Mononuclear cell (primary cell): ENCODE results near the gene RPL27. TPM values are rescaled to one million over a fixed set of nuclear protein-coding genes. Genes with fewer than 3 reads are reported as not detected.

ENCODE experiments used
- H3K27me3 ChIP-seq: 2 replicates; pipeline ENCODE4 v1.6.0; 2011; ENCODE audit warnings: low read length, control low read depth; ENCODE audit not compliant: insufficient read depth
- H3K4me1 ChIP-seq: 2 replicates; pipeline ENCODE4 v1.5.1; 2011; ENCODE audit warnings: mild to moderate bottlenecking, low read length, control low read depth; ENCODE audit not compliant: insufficient read depth
- H3K4me3 ChIP-seq: 2 replicates; pipeline ENCODE4 v1.5.1; 2011; ENCODE audit warnings: mild to moderate bottlenecking, low read length, moderate library complexity
- H3K9me3 ChIP-seq: 2 replicates; pipeline ENCODE4 v1.5.1; 2011; ENCODE audit warnings: low read depth, mild to moderate bottlenecking, control low read depth, low read length
- total RNA-seq: library from RNA; depleted of rRNA; stranded (reverse); fragments of >200 nt; gene quantifications from one replicate; pipeline ENCODE4 v1.2.3, GENCODE V29; 2012

RPL27 gene
- total RNA-seq, 1 donor: 1,456 TPM

- no peak overlapping the region for H3K4me3 ChIP-seq
- no peaks in the 10 kb centered on the region for H3K27me3 ChIP-seq
- H3K9me3 ChIP-seq: no peaks in the 10 kb centered on the region
- peaks cover 30% of the 10 kb centered on the region for H3K4me1 ChIP-seq
These were observed 13.7 kb downstream of the RPL27 start for GRCh38 chr17:43011728-43012472.

DNA sequence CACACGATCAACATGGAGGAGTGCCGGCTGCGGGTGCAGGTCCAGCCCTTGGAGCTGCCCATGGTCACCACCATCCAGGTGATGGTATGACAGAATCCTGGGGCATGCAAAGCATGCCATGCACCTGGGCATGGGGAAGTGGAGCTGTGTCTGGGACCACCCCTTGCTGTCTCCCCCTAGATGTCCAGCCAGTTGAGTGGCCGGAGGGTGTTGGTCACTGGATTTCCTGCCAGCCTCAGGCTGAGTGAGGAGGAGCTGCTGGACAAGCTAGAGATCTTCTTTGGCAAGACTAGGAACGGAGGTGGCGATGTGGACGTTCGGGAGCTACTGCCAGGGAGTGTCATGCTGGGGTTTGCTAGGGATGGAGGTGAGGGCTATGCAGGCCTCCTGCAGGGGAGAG, 15.1 kb downstream of the RPL27 start:
- Histone ChIP-seq H3K9me3 (no peaks in the 10 kb centered on the region), H3K27me3 (no peaks in the 10 kb centered on the region), H3K4me3 (no peak overlapping the region), H3K4me1 (peaks cover 21% of the 10 kb centered on the region)

- H3K4me1 ChIP-seq: peaks cover 21% of the 10 kb centered on the region
- H3K4me3 ChIP-seq: no peak overlapping the region
- H3K9me3 ChIP-seq: no peaks in the 10 kb centered on the region
- H3K27me3 ChIP-seq: no peaks in the 10 kb centered on the region
These were observed 15.9 kb downstream of the RPL27 start for GRCh38 chr17:43014020-43014648.

- Histone ChIP-seq H3K4me3 (no peak overlapping the region), H3K4me1 (peaks cover 28% of the 10 kb centered on the region), H3K27me3 (no peaks in the 10 kb centered on the region), H3K9me3 (no peaks in the 10 kb centered on the region)
These were observed 16.7 kb downstream of the RPL27 start for GRCh38 chr17:43014649-43015542.

DNA sequence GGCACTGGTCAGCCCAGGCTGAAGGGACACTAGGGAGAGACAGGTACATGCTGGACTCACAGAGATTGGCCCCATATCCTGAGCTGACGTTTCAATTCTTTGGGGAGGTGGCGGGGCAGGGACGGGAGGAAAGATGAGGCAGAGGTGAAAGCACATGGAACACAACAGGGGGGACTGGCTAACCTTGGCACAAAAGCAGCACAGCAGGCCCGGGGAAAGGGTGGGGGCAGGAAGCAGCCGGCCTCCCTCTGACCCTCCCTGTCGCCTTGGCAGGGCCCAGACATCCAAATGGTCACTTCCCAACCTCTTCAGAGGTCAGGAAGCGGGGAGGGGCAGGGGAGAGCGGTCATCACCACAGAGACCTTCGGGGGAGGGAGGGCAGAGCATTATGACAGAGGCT, 17.4 kb downstream of the RPL27 start:
- H3K9me3 ChIP-seq: no peaks in the 10 kb centered on the region
- no peaks in the 10 kb centered on the region for H3K27me3 ChIP-seq
- H3K4me3 ChIP-seq: no peak overlapping the region
- peaks cover 35% of the 10 kb centered on the region for H3K4me1 ChIP-seq

- no peak overlapping the region for H3K4me3 ChIP-seq
- H3K9me3 ChIP-seq: no peaks in the 10 kb centered on the region
- H3K4me1 ChIP-seq: peaks cover 42% of the 10 kb centered on the region
- H3K27me3 ChIP-seq: no peaks in the 10 kb centered on the region
These were observed 18.0 kb downstream of the RPL27 start for GRCh38 chr17:43016216-43016615.

DNA sequence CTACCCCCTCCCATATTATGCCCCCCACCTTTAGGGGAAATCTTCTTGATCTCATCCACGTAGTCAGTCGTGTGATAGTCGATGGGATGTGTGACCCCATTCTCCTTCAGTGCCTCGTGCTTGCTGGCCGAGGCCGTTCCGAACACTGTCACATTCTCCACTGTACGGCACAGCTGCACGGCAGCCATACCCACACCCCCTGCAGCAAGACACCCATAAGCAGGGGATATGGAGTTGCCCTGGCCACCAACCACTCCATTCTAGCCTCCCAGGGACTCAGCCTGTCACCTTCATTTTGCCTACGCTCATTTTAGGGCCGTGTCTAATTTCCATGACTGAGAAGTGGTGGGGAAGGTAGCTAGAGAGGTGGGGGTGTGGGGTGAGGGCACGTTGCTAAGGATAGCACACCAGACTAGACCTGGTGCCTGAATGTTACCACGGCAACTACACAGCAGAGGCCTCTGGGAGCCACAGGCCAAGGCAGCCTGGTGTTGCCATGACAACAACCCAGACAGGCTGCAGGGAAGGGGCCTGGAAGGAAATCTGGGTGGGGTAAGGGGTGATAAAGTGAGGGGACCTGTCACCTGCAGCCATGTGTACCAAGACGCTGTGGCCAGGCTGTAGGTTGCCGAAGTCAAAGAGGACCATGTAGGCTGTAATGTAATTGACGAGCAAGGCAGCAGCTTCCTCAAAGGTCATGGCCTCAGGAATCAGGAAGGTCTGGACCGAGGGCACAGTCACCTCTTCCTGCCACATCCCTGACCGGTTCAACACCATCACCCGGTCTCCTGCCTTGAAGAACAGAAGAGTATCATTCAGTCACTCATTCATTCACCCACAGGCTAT, 20.0 kb downstream of the RPL27 start:
- Histone ChIP-seq H3K4me3 (no peak overlapping the region), H3K9me3 (no peaks in the 10 kb centered on the region), H3K27me3 (no peaks in the 10 kb centered on the region), H3K4me1 (peaks cover 52% of the 10 kb centered on the region)

GRCh38 chr17:43018932-43019331, 20.7 kb downstream of the RPL27 start:
- no peaks in the 10 kb centered on the region for H3K27me3 ChIP-seq
- H3K9me3 ChIP-seq: no peaks in the 10 kb centered on the region
- H3K4me1 ChIP-seq: peaks cover 57% of the 10 kb centered on the region
- no peak overlapping the region for H3K4me3 ChIP-seq

DNA sequence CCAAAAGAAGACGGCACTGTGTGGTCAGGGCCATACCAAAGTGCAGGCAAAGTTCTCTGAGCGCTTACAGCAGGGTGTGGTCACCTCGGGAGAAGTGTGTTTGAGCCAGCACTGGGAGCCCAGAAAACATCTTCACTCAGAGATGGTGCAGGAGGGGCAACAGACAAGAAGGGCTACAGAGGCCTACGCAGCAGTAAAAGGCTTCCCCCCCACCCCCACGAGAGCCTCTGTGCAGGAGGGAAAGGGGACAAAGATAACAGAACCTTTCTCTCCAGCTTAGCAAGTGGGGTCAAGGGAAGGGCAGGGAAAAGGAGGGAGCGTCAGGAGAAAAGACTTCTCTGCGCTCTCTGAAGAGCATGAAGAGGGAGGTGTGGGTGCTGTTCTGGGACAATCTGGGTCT, 21.2 kb downstream of the RPL27 start:
- Histone ChIP-seq H3K4me1 (peaks cover 57% of the 10 kb centered on the region), H3K9me3 (no peaks in the 10 kb centered on the region), H3K4me3 (no peak overlapping the region), H3K27me3 (no peaks in the 10 kb centered on the region)

DNA sequence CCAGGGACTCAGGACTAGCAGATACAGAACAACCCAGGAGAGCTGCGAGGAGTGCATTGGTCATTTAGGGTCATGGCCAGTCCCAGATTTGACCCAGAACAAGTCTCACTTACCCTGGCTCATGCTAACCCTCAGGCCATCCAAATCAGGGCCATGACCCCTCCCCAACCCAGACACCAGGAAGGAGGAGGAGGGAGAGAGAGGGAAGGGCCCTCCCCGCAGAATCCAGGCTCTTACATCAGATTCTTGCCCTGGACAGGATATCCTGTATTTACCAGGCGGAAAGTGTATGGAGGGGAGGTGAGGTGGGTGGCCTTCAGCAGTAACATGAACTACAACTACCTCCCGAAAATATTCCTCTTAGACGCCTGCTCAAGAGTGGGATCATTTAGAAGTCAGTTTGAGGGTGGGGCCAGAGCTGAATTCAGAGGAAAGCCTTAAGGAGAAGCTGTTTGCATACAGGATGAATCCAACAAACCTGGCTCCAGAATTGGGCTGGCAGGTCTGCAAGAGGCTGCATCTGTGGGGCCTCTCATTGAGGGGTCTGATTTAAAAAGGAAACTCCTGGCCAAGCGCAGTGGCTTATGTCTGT, 21.9 kb downstream of the RPL27 start:
- no peaks in the 10 kb centered on the region for H3K27me3 ChIP-seq
- no peaks in the 10 kb centered on the region for H3K9me3 ChIP-seq
- peaks cover 59% of the 10 kb centered on the region for H3K4me1 ChIP-seq
- H3K4me3 ChIP-seq: no peak overlapping the region

- Histone ChIP-seq H3K4me3 (peak overlapping the region; percentile 71), H3K27me3 (no peaks in the 10 kb centered on the region), H3K9me3 (no peaks in the 10 kb centered on the region), H3K4me1 (peaks cover 59% of the 10 kb centered on the region)
These were observed 22.8 kb downstream of the RPL27 start for GRCh38 chr17:43020789-43021740.

DNA sequence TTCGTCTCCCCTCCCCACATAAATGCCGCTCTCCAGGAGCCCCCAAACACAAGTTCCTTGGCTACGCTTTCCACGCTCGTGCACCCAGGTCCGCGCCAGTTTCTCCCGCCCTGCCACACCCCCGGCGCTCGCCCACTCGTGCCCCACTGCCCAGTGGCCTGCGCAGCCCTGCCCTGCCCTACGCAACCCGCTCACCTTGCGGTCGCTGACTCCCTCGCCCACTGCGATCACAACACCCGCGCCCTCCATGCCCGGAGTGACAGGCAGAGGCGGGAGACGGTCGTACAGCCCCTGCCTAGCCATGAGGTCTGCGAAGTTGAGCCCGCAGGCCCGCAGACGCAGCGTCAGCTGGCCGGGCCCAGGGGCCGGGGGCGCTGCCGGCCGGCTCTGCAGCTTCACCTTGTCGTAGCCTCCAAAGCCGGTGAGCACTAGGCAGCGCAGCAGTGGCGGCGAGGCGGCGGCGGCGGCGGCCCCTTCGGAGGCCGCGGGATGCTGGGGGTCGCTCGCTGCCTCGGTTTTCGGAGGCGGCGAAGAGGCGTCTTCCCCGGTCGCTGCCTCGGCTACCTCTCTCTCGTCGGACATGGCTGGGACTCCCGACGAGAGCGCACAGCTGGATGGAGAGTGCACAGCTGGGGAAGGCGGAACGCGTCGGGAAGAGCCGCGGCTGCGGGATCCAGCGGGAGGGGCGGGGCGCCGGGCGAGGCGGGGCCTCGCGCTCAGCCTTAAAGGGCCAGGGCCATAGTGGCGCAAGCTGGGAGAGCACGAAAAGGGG, 23.7 kb downstream of the RPL27 start, which contains the start of gene VAT1:
Gene VAT1, minus strand, starts transcription at position 645 of the 772 bp plus-strand sequence. Its CDS starts 63 bp downstream, at position 582.
- peak within 1 kb of the TSS; percentile 71 for H3K4me3 ChIP-seq
- no peaks in the 10 kb centered on the region for H3K27me3 ChIP-seq
- no peaks in the 10 kb centered on the region for H3K9me3 ChIP-seq
- peaks cover 59% of the 10 kb centered on the region for H3K4me1 ChIP-seq
